GM18520 (cell line): ENCODE results near the gene ARSB.
A peak's percentile ranks its signal among the peaks of the same experiment; 100 is the strongest.
"Not testable (repeated sequence)": the region's sequence is repeated elsewhere in the genome, so short reads cannot be mapped to it uniquely, and the experiment has no call there.

Experiments
- ATAC-seq: cut with Tn5 transposase; IDR thresholded peaks from one replicate; pipeline ENCODE4 v1.9.1; 2021; ENCODE audit not compliant: unreplicated experiment

The ARSB gene

GRCh38 chr5:78757269-78758053, 227.6 kb downstream of the ARSB start:
- peak; percentile 28 for ATAC-seq

GRCh38 chr5:78756858-78757257, 228.3 kb downstream of the ARSB start:
- ATAC-seq, result no peak

GRCh38 chr5:78755822-78756429, 229.2 kb downstream of the ARSB start:
- ATAC-seq, result no peak

GRCh38 chr5:78754655-78755054, 230.5 kb downstream of the ARSB start:
- ATAC-seq, result no peak

GRCh38 chr5:78753093-78753531, 232.0 kb downstream of the ARSB start:
- ATAC-seq, result no peak

GRCh38 chr5:78751872-78752271, 233.2 kb downstream of the ARSB start:
- ATAC-seq, result no peak

GRCh38 chr5:78750281-78750680, 234.8 kb downstream of the ARSB start:
- no peak for ATAC-seq

- no peak for ATAC-seq
Measured at GRCh38 chr5:78747705-78748359, 237.3 kb downstream of the ARSB start.

GRCh38 chr5:78747055-78747454, 238.1 kb downstream of the ARSB start:
- no peak for ATAC-seq

- ATAC-seq, result no peak
Measured at GRCh38 chr5:78746021-78746770, 238.9 kb downstream of the ARSB start.

GRCh38 chr5:78744951-78745534, 240.1 kb downstream of the ARSB start:
- ATAC-seq, result no peak

GRCh38 chr5:78741019-78741418, 244.1 kb downstream of the ARSB start:
- ATAC-seq, result no peak

GRCh38 chr5:78738693-78739300, 246.3 kb downstream of the ARSB start:
- ATAC-seq, result no peak

GRCh38 chr5:78738104-78738503, 247.0 kb downstream of the ARSB start:
- no peak for ATAC-seq

- no peak for ATAC-seq
Measured at GRCh38 chr5:78735834-78736463, 249.2 kb downstream of the ARSB start.

GRCh38 chr5:78734950-78735349, 250.2 kb downstream of the ARSB start:
- no peak for ATAC-seq

- ATAC-seq, result no peak
Measured at GRCh38 chr5:78734094-78734845, 250.8 kb downstream of the ARSB start.

- not testable (repeated sequence) for ATAC-seq
Measured at GRCh38 chr5:78732721-78733120, 252.4 kb downstream of the ARSB start.

- ATAC-seq, result no peak
Measured at GRCh38 chr5:78731884-78732283, 253.2 kb downstream of the ARSB start.
